Sigmoid colon (tissue), 4 donors: ENCODE measurements around the gene LIMS1.
"Not testable (repeated sequence)": the region's sequence is repeated elsewhere in the genome, so short reads cannot be mapped to it uniquely, and the experiment has no call there.

ENCODE experiments used
- CTCF ChIP-seq, 4 experiments: fragments of 450-650 bp in 3 of 4; fragments of 200-600 bp in 1 of 4; IDR thresholded peaks; one replicate each; pipeline ENCODE4 v1.5.1; 2016 to 2019; ENCODE audit warnings: antibody characterized with exemption in 4 of 4, mild to moderate bottlenecking in 3 of 4, moderate library complexity in 2 of 4
- EP300 ChIP-seq, 4 donors: sonication (generic); formaldehyde crosslinking; IDR thresholded peaks; one replicate each; pipeline ENCODE4 v1.6.1; 2017; ENCODE audit warnings: antibody characterized with exemption in 4 of 4

- not testable (repeated sequence) for TF ChIP-seq EP300, CTCF (IDR thresholded peaks at IDR 0.05)
Measured at GRCh38 chr2:108653849-108654248, 119.6 kb downstream of the LIMS1 start.
